Omental fat pad (tissue), 4 donors: ENCODE data around the gene RNFT2. TPM values are rescaled to one million over a fixed set of nuclear protein-coding genes. Genes with fewer than 3 reads are reported as not detected.

Experiments used
- ATAC-seq: fragments of 150-250 bp; one replicate; pipeline ENCODE4 v1.9.1; 2016; ENCODE audit warnings: mild to moderate bottlenecking, moderate library complexity; ENCODE audit not compliant: low FRiP score
- DNase-seq: peaks from one replicate; pipeline ENCODE4 v3.0.0-alpha.2; 2019; ENCODE audit warnings: low spot score
- CTCF ChIP-seq, 3 donors: fragments of 450-650 bp; IDR thresholded peaks; one replicate each; pipeline ENCODE4 v1.5.1; 2016 to 2017; ENCODE audit warnings: antibody characterized with exemption in 3 of 3, mild to moderate bottlenecking in 3 of 3, moderate library complexity in 2 of 3
- total RNA-seq, 4 donors: library from RNA; depleted of rRNA; stranded (reverse); fragments of >200 nt; gene quantifications; one replicate each; pipeline ENCODE4 v1.1.0, GENCODE V29; 2016

Gene RNFT2
- total RNA-seq, 4 donors from 2014 or later: 0.37 to 2.5 (median 0.98) TPM

- ATAC-seq (no peak), DNase-seq (no peak)
- no peak for TF ChIP-seq CTCF (IDR thresholded peaks at IDR 0.05)
Measured at GRCh38 chr12:116849216-116849615, 111.1 kb downstream of the RNFT2 start.

- ATAC-seq (no peak), DNase-seq (no peak)
- no peak for TF ChIP-seq CTCF (IDR thresholded peaks at IDR 0.05)
Measured at GRCh38 chr12:116852303-116852702, 114.2 kb downstream of the RNFT2 start.

GRCh38 chr12:116853507-116853906, 115.4 kb downstream of the RNFT2 start:
- DNase-seq: no peak
- no peak for ATAC-seq
- TF ChIP-seq CTCF (IDR thresholded peaks at IDR 0.05): no peak

- ATAC-seq (no peak), DNase-seq (no peak)
- TF ChIP-seq CTCF (IDR thresholded peaks at IDR 0.05): no peak
Measured at GRCh38 chr12:116855744-116856470, 117.8 kb downstream of the RNFT2 start.

GRCh38 chr12:116856729-116857128, 118.6 kb downstream of the RNFT2 start:
- no peak for TF ChIP-seq CTCF (IDR thresholded peaks at IDR 0.05)
- DNase-seq (no peak), ATAC-seq (no peak)

- no peak for TF ChIP-seq CTCF (IDR thresholded peaks at IDR 0.05)
- no peak for ATAC-seq
- DNase-seq: no peak
Measured at GRCh38 chr12:116859079-116859478, 121.0 kb downstream of the RNFT2 start.

- ATAC-seq (no peak), DNase-seq (no peak)
- no peak for TF ChIP-seq CTCF (IDR thresholded peaks at IDR 0.05)
Measured at GRCh38 chr12:116860263-116860662, 122.1 kb downstream of the RNFT2 start.
